Spinal cord (tissue), 10 donors: ENCODE data around the gene SNTA1. TPM values are rescaled to one million over a fixed set of nuclear protein-coding genes. Genes with fewer than 3 reads are reported as not detected.
A peak's percentile ranks its signal among the peaks of the same experiment; 100 is the strongest.

ENCODE experiments used
- DNase-seq, 6 donors: peaks; one replicate each; pipeline versions ENCODE4 v3.0.0 to v3.0.0-alpha.2; 2013 to 2015; ENCODE audit warnings: low spot score in 6 of 6, low read depth in 4 of 6
- H3K27ac ChIP-seq: one replicate; pipeline ENCODE4 v1.5.1; 2013; ENCODE audit warnings: low read depth, low read length, control low read depth
- H3K27me3 ChIP-seq: one replicate; pipeline ENCODE4 v1.6.1; 2013; ENCODE audit warnings: low read length; ENCODE audit not compliant: control insufficient read depth, insufficient read depth
- H3K36me3 ChIP-seq: one replicate; pipeline ENCODE4 v1.6.1; 2013; ENCODE audit warnings: low read length; ENCODE audit not compliant: control insufficient read depth, insufficient read depth
- H3K4me1 ChIP-seq: one replicate; pipeline ENCODE4 v1.6.1; 2013; ENCODE audit warnings: low read length; ENCODE audit not compliant: control insufficient read depth, insufficient read depth
- H3K4me3 ChIP-seq: one replicate; pipeline ENCODE4 v1.5.1; 2013; ENCODE audit warnings: low read depth, low read length, control low read depth
- H3K9me3 ChIP-seq: one replicate; pipeline ENCODE4 v1.6.1; 2013; ENCODE audit warnings: low read length; ENCODE audit not compliant: control insufficient read depth, insufficient read depth
- WGBS: methylation state at CpG from one replicate; pipeline ENCODE4 v1.1.5; 2013; ENCODE audit warnings: missing lambda C conversion rate; ENCODE audit not compliant: insufficient coverage; 5-methylcytosine and 5-hydroxymethylcytosine counted together
- polyA plus RNA-seq, 2 donors: library from polyadenylated mRNA; unstranded; fragments of 120-200 nt; gene quantifications; one replicate each; pipeline ENCODE4 v1.2.1, GENCODE V29; 2013; ENCODE audit not compliant: insufficient read length in 2 of 2
- total RNA-seq, 2 donors: library from RNA; depleted of rRNA in 1 of 2; stranded (reverse); fragments of 120-200 nt in 1 of 2; fragments of >200 nt in 1 of 2; gene quantifications; one replicate each; pipeline versions ENCODE4 v1.2.3 to v1.2.4, GENCODE V29; 2013 to 2014
- donor health status: healthy.

Gene SNTA1
- total and polyA plus RNA-seq, 4 donors = 20.8 to 87.9 (median 28.6) TPM

DNA sequence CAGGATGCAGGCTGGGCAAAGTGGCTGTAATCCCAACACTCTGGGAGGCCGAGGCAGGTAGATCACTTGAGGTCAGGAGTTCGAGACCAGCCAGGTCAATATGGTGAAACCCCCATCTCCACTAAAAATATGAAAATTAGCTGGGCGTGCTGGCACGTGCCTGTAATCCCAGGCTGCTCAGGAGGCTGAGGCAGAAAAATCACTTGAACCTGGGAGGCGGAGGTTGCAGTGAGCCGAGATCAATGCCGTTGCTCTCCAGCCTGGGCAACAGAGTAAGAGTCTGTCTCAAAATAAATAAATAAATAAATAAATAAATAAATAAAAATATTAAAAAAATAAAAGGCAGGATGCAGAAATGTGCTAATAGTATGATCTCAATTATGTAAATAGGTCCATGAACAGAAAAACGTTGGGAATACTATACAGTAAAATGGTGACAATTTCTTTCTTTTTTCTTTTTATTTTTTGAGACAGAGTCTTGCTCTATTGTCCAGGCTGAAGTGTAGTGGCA lies 37.9 kb upstream of the SNTA1 start:
- Histone ChIP-seq H3K36me3 (no peaks in the 10 kb centered on the region), H3K4me1 (no peaks in the 10 kb centered on the region), H3K27me3 (no peaks in the 10 kb centered on the region), H3K4me3 (no peak overlapping the region), H3K27ac (no peak overlapping the region), H3K9me3 (no peaks in the 10 kb centered on the region)
- DNase-seq = no peak
- 92% methylated on average over 4 of the region's 8 CpGs for WGBS

DNA sequence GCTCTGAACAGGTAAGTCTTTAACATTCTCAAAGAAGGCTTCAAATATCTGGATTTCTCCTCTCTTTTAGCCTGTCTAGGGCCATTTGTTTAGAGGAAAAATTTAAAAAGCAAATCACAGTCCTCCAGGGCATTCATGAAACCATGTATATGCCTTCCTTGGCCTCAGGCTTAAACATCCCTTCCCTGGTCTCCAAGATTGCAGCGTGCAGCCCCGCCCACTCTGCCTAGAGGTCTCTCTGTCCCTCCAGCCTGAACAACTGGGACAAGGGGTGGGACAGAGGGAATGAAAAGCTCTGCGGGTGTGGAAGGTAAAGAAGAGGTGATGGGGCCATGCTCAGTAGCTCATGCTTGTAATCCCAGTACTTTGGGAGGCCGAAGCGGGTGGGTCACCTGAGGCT lies 36.5 kb upstream of the SNTA1 start:
- no peaks in the 10 kb centered on the region for H3K9me3 ChIP-seq
- H3K4me3 ChIP-seq = no peak overlapping the region
- no peaks in the 10 kb centered on the region for H3K36me3 ChIP-seq
- H3K27ac ChIP-seq = no peak overlapping the region
- H3K4me1 ChIP-seq = peaks cover 7% of the 10 kb centered on the region
- no CpG with 5 or more reads among the region's 5 CpGs for WGBS
- DNase-seq = no peak
- H3K27me3 ChIP-seq = no peaks in the 10 kb centered on the region

DNA sequence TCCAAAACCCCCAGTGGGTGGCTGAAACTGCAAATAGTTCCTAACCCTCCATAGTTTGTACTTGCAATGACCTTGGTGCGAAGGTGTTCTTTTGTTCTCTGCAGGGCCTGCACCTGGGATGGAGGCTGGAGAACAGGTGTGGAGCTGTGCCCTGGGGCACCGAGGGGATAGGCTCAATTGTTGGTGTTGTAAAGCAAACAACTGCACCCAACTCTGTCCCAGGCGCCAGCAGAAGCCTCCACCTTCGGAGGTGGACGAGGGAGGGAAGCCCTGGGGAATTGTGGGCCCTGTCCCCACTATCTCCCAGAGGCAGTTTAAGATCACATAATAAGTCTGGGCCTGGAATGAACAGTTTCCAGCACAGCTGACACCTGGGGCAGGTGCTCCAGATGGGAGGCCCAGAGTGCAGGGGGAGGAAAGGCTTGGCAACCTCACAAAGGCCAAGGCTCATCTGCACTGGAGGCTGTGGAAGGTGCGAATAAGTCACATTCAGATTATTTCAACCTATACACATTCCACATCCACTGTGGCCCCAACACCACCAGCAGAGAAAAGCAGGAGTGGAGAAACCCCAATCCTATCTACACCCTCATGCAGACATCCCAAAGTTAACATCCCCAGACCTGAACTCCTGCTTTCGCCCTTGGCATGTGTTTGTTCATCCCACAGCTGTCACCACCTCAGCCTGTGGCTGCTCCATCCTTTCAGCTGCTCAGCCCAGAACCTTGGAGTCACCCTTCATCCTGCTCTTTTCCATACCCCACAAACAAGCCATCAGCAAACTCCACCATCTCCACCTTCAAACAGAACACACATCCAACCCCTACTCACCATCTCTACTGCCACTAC lies 34.0 kb upstream of the SNTA1 start:
- Histone ChIP-seq H3K36me3 (no peaks in the 10 kb centered on the region), H3K4me1 (peaks cover 12% of the 10 kb centered on the region), H3K4me3 (no peak overlapping the region), H3K27me3 (no peaks in the 10 kb centered on the region), H3K9me3 (no peaks in the 10 kb centered on the region), H3K27ac (no peak overlapping the region)
- no peak for DNase-seq
- 92% methylated on average over 6 of the region's 7 CpGs for WGBS

DNA sequence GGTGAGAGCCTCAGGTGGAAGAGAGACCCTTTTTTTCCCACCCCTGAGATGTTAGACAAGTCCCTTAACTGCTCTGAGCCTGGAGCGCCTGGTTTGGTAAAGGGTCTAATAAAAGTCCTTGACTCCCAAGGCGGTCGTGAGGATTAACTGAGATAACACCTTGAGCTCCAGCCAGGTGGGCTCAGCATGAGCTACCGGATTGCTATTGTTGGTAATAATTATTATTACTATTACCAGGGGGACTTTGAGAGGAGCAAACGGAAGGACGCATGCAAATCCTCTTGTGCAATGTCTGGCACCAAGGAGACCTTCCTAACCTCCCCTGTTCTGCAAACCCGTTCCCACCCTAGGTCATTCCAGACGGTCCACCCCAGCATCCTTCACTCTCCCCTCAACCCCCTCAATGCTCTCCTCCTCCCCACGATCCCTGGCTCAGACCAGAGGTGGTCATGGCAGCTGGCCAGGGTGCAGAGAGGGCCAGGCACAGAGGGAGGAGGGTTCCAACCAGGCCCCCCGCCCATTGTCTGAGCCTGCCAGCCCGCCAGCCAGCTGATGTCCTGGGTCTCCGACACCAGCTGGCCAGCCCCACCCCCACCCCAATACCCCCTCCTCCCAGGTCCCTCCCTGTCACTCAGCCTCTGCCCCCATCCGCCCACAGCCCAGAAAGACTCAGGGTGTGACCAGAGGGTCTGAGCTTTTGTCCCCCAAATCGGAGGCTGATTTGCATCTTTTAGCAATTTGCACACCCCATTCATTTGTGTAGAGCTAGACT lies 32.0 kb upstream of the SNTA1 start:
- H3K4me1 ChIP-seq = peaks cover 12% of the 10 kb centered on the region
- no peaks in the 10 kb centered on the region for H3K27me3 ChIP-seq
- 15% methylated on average over 6 of the region's 14 CpGs for WGBS

DNA sequence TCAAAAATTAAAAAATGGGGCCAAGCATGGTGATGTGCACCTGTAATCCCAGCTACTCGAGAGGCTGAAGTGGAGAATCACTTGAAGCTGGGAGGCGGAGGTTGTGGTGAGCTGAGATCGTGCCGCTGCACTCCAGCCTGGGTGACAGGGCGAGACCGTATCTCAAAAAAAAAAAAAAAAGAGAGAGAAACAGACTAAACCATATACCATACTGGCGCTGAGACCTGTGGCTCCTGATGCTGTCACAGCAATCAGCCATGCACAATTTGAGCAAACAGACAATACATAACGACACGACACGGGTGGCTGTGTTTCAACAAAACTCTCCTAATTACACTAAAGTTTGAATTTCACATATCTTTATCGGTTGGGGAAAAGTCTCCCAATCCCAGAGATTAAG lies 31.4 kb upstream of the SNTA1 start:
- no CpG with 5 or more reads among the region's 11 CpGs for WGBS

More for the DNA sequence above, 32.0 kb upstream of the SNTA1 start:
- Histone ChIP-seq H3K4me3 (no peak overlapping the region), H3K27ac (no peak overlapping the region), H3K9me3 (no peaks in the 10 kb centered on the region), H3K36me3 (no peaks in the 10 kb centered on the region)
- DNase-seq = peak in 2 of 6 donors; percentile 67 to 73

DNA sequence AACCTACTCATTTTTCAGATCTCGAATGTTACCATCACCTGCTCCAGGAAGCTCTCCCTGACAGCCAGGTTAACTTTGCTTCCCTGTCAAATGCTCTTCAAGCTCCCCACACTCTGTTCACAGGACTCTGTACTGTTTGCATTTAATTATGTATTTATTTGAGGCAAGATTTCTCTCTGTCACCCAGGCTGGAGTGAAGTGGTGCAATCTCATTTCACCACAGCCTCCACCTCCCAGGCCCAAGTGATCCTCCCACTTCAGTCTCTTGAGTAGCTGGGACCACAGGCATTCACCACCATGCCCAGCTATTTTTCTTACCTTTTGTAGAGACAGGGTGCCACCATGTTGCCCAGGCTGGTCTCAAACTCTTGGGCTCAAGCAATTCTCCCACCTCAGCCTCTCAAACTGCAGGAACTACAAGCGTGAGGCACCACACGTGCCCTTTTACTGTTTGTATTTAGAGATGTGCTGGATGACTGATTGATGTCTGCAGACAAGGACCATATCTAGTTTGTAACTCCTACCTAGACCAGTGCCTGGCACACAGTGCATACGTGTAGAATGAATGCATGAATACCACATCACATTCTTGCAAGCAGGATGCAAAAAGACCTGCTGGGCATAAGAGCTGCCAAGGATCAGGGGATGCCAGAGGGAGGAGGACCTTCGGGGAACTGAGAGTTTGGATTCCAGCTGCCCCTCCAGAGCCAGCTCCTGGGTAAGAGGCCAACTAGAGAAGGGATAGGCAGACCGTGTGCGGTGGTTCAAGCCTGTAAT lies 30.7 kb upstream of the SNTA1 start:
- no peaks in the 10 kb centered on the region for H3K27me3 ChIP-seq
- no peak overlapping the region for H3K27ac ChIP-seq
- 67% methylated on average over 4 of the region's 7 CpGs for WGBS
- peak in 1 of 6 donors; percentile 37 for DNase-seq
- H3K9me3 ChIP-seq = no peaks in the 10 kb centered on the region
- H3K4me3 ChIP-seq = no peak overlapping the region
- H3K36me3 ChIP-seq = no peaks in the 10 kb centered on the region
- H3K4me1 ChIP-seq = peaks cover 12% of the 10 kb centered on the region

More for the DNA sequence above, 31.4 kb upstream of the SNTA1 start:
- no peak overlapping the region for H3K4me3 ChIP-seq
- H3K36me3 ChIP-seq = no peaks in the 10 kb centered on the region
- H3K27me3 ChIP-seq = no peaks in the 10 kb centered on the region
- no peaks in the 10 kb centered on the region for H3K9me3 ChIP-seq
- H3K27ac ChIP-seq = no peak overlapping the region
- DNase-seq = no peak
- H3K4me1 ChIP-seq = peaks cover 12% of the 10 kb centered on the region

DNA sequence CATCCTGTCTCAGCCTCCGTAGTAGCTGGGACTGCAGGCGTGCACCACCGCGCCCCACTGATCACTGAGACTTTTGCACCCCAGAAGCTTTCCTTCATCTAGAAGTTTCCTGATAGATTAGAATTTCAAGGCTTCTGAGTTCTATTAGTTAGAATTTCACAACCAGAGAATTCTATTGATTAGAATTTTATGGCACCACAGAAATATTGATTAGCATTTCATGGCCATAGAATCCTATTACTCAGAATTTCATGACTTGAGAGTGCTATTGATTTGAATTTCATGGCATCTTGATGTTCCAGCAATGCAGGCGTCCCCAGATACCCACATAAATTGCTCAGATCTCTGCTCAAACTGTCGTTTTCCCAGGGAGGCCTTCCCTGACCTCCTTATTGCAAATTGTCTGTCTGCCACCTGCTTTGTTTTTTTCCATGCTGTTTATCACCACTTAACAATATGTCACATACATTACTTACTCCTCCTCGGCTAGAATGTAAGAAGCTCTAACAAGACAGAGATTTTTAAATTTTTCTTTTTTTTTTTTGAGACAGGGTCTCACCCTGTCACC lies 29.4 kb upstream of the SNTA1 start:
- Histone ChIP-seq H3K27me3 (no peaks in the 10 kb centered on the region), H3K27ac (no peak overlapping the region), H3K36me3 (no peaks in the 10 kb centered on the region), H3K4me3 (no peak overlapping the region), H3K9me3 (no peaks in the 10 kb centered on the region), H3K4me1 (peaks cover 12% of the 10 kb centered on the region)
- DNase-seq = peak in 2 of 6 donors; percentile 37 to 53
- 50% methylated on average over 4 of the region's 7 CpGs for WGBS

DNA sequence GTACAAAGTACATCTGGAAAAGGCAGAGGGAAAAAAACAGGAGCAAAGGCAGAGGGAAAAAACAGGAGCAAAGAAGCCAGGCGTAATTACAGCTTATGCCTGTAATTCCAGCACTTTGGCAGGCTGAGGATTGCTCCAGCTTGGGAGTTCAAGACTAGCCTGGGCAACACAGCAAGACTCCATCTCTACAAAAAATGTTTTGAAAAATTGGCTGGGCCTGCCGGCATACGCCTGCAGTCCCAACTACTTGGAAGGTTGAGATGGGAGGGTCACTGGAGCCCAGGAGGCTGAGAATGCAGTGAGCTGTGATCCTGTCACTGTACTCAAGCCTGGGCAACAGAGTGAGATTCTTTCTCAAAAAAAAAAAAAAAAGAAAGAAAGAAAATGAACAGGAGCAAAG lies 27.3 kb upstream of the SNTA1 start:
- H3K27ac ChIP-seq = no peak overlapping the region
- no CpG with 5 or more reads among the region's 3 CpGs for WGBS
- H3K4me3 ChIP-seq = no peak overlapping the region
- H3K36me3 ChIP-seq = no peaks in the 10 kb centered on the region
- DNase-seq = no peak
- H3K4me1 ChIP-seq = peaks cover 13% of the 10 kb centered on the region
- no peaks in the 10 kb centered on the region for H3K27me3 ChIP-seq
- H3K9me3 ChIP-seq = no peaks in the 10 kb centered on the region

DNA sequence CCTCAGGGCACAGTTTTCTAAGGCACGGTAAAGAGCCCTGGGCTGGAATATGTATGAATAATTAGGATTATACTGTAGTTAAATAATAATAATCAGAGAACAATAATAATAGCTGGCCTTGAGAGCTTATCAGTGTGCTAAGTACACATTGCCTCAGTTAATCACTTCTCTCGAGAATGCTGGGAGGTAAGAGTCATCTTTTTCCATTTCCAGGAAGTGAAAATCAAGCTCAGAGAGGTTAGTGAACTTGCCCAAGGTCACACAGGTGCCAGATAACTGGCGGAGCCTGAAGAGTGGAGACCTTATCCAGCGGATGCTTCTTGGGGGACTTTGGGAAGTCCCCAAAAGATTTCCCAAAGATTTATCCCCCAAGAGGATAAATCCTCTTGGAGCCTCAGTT lies 26.9 kb upstream of the SNTA1 start:
- DNase-seq = no peak
- Histone ChIP-seq H3K4me1 (peaks cover 13% of the 10 kb centered on the region), H3K27ac (no peak overlapping the region), H3K4me3 (no peak overlapping the region), H3K36me3 (no peaks in the 10 kb centered on the region), H3K9me3 (no peaks in the 10 kb centered on the region), H3K27me3 (no peaks in the 10 kb centered on the region)
- WGBS = 94% methylated on average over 2 of the region's 4 CpGs
